ENCODE measurements around the gene COL6A1.
"Not testable (repeated sequence)": the region's sequence is repeated elsewhere in the genome, so short reads cannot be mapped to it uniquely, and the experiment has no call there.

The COL6A1 gene

DNA sequence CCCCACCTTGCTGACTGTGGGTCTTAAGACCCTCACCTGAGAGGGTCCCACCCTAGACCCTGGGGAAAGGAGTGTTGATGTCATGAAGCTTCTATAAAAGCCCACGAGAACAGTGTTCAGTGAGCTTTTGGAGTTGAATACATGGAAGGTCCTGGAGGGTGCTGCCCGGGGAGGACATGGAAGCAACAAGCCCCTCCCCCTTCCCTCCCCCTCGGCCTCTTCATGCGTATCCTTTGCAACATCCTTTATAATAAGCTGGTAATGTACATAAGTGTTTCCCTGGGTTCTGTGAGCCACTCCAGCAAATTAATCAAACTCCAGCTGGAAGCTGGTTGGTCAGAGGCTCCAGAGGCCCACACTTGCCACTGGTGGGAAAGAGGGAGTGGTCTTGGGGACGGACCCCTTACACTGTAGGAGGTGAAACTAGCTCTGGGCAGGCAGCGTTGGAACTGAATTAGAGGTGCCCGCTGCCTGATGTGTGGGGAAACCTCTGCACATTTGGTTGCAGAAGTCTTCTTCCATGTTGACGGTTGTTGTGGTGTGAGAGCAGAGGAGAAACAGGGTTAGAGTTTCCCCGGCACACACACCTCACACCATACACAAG, 14.7 kb upstream of the COL6A1 start:
- in situ Hi-C loops (cut with MboI; ENCODE audit: low sequenced_read_pairs) = no loop called here

DNA sequence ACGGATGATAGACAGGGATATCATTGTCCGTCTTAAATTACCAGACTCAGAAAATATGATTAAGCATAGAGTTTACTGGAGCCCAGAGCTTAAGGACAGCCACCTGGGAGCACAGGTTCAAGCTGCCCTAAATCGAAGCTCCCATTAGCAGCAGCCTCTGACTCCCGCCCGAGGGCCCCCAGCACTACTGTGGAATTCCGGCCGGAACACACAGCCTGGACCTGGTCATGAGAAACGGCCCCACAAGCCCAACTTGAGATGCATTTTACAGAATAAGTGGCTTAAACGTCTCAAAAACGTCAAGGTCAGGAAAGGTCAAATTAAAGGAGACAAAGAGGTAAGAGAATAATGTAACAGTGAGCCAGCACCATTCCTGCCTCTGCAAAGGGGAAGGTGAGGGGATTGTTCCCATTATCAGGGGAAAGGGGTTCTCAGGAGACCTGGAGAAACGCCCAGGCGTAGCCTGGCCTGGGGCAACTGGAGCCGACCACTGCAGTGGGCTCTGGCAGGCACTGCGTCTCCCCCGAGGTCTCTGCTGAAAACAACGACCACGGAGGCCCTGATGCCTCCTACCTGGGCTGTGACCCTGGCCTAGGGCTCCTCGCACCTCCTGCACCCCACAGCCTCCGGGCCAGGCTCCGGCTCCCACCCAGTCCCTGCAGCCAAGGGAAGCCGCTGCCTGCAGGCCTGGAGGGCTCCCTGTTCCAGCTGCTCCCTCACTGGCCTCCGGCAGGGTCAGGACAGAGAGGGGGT, 11.5 kb upstream of the COL6A1 start:
- in situ Hi-C loops (cut with MboI; ENCODE audit: low sequenced_read_pairs) = no loop called here

DNA sequence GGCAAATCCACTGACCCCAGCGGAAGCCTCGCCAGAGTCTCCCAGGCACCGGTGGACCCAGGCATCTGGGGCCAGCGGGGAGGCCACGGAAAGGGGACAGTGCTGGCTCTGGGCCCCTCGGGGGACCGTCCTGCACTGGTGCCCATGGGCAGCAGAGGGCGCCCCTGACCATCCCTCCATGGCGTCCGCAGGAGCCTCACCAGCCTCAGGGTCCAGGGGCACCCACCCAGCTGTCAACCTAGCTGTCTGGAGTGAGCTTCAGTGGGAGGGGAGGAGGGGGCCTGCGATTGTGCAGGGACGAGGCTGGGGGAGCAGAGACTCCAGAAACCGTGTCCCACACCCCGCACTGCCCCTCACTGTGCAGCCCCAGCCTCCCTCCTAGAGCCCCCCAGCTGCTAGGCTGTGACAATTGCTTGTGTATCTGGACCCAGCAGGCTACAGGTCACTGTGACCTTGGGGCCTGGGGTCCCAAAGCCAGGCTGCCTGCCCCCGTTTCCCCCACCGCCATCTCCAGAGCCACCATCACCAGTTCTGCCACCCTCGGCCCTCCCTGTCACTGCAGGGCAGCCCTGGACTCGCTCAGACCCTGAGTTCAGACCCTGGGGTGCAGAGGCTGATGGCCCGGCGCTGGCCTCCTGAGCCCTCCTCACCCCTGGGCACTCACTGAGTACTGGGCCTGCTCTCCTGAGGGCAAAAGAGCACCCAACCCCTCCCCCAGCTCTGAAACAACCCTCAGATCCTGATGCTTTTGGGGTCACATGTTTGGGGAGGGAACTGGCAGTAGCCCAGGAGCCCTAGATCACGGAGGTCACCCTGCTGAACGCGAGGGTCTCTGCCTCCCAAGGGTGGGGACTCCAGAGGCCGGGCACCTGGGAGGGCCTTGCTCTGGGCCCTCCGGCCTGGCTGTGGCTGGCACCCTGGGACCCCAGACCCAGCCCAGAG, 10.6 kb upstream of the COL6A1 start:
- in situ Hi-C loops (cut with MboI; ENCODE audit: low sequenced_read_pairs) = no loop called here

DNA sequence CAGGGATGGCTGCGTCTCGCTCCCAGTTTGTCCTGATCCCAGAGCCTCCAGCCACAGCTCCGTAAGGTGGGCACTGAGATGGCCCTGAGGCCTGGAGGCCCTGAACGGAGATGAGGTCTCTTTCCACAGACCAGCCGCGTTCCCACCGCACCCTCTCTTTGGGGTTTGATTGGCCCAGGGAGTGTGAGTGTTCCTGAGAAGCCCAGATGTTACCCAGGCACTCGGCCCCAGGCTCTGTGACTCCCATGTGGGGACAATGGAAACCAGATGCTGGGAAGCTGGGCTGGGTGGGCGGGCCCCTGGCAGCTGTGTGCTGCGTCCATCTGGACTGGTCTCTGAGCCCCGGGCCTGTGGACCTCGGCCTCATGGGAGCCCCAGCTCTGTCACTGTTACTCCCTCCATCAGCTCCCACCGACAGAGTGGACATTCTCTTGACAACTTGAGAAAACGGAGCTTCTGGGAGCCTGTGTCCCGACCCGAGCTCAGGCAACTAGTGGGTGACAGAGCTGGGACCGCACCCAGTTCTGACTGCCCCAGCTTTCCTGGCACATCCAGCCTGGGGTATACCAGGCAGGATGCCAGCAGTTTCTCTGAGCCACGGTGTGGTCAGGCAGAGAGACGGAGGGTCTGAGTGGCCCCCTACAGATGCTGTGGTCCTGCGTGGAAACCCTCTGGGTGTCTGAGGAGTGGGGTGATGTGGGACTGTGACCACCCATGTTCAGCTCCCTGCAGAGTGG, 9.8 kb upstream of the COL6A1 start:
- in situ Hi-C loops (cut with MboI; ENCODE audit: low sequenced_read_pairs) = no loop called here

DNA sequence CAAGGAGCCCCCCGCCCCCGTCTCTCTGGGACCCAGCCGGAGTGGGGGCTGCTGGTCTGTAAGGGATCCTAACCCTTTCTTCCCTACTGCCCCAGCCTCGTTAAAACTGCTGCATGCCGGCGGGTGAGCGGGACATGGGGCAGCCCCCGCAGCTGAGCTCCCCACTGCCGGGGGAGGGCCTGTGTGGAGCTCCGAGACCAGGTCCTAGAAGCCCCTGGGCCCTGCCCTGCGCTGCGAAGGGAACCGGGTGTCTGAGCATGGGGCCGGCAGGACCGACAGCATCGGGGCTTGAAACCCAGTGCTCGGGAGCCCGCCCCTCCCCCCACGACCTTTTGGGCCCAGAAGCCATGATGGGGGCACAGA, 9.2 kb upstream of the COL6A1 start:
- in situ Hi-C loops (cut with MboI; ENCODE audit: low sequenced_read_pairs) = no loop called here

DNA sequence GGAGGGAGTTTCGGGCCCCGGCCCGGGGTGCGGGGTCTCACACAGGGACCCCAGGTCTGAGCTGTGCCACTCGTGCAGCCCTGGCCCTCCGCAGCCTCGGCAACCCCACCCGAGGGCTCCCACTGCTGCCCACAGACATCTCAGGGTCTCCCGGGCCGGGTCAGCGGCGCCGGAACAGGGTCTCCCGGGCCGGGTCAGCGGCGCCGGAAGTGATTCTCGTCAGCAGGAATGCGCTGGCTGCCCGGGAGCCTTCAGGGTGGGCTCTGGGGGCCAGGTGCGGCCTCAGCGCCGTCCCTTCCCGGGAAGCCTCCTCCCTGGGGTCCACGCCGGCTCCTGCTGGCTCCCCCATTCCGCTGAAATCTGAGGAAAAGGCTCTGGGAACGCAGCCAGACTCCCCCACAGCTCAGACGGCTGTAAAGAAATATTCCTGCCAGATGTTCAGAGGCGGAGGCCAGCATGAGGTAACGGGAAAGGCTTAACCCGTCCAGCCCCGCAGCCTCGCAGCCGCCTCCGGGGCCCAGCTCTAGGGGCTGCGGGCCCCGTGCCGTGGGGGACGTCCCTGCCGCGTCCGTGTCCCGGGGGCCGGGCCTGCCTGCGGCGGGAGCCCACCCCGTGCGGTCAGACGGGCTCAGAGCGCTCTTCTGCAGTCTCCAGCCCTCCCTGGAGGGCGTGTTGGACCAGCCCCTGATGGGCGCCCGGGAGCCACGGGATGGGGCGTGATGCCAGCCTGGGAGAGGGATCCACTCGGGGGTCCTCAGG, 8.7 kb upstream of the COL6A1 start:
- in situ Hi-C loops (cut with MboI; ENCODE audit: low sequenced_read_pairs) = no loop called here

DNA sequence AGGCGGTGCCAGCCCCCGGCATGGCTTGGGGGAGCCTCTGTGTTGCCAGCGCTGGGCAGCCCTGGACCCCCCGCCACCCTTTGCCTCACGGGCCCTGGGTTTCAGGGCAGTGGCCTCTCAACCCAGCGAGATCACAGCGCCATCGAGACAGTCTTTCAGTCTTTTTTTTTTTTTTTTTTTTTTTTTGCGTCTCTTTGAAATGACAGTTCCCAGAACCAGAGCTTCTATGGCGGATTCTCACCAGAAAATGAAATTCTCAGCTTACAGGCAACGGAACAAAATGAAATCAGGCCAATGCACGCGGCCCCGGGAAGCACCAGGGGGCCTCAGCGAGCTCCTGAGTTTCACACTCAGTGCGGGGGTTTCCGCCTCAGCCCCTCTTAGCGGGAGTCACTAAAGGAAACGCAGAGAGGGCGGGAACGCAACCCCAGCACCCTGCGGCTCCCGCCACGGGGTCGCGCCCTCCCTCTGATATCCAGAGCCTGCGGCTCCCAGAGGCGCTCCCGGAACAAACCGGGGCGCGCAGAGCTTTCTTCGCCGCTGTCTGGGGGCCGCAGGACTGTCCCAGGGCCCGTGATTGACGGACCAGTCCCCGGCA, 8.0 kb upstream of the COL6A1 start:
- in situ Hi-C loops (cut with MboI; ENCODE audit: low sequenced_read_pairs) = no loop called here

DNA sequence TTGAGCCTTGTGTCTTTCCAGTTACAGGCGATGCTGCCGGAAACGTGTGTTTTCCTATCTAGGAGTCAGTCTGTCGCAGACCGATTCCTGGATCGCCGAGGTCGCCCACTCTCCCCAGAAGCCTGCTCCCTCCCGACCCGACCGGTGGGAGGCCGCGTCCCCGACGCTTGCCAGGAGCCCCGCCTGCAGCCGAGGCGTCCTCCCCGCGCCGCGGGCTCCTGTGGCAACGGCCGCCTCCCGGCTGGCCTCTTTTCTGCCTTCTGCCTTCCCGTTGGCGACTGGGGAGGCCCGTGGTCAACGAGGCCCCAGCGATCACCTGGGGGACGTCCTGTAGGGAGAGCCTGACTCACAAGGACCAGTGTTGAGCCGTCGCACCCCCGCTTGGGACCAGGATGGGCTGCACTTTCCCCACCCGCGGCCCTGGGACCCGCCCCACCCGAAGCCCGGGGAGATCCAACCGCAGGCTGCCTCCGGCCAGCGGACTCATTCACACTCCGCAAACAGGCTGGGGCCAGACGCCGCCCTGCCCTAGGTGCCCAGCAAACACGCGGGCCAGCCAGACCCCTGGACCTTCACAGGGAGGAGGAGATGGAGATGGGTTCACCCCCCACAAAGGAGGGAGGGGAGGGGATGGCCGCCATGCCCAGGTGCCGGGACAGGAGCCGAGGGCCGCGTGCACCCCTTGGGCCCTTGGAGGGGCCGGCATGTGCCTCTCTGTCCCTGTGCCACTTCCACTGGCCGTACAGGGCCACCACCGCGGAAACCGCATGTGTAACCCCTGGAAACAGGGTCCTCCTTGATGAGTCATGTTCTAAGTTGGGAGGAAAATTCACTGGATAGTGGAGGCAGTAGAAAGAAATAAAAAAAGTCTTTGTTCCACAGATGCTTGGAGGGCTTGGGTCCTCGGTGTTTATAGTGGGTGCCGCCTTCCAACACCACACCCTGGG, 7.2 kb upstream of the COL6A1 start:
- in situ Hi-C loops (cut with MboI; ENCODE audit: low sequenced_read_pairs) = no loop called here

DNA sequence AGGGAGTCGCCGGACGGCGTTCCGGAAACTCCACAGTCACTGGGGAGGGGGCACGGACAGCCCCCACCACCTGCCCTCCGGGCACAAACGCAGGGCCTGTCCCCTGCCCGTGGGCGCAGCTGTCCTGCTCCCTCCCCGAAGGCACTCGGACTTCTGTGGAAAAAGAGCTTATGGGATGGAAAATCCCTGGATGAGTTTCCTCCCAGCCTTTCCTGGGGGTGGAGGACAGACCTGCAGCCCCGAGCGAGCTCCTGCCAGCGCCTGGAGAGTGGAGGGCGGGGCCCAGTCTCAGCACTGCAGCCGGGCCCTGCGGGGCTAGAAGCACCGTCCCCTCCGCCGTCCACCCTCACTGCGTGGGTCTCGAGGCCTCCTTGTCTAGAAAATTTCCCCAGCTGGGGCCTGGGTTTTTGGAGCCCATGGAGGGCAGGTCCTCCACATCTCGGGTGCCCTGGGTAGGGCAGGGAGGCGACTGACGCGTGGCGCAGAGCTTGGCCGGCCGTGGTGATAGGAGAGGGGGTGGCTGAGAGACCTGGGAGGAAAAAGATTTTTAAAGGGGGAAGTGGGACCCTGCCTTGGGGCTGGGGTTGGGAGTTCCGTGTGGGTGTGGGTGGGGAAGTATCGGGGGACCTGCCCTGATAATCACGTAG, 6.4 kb upstream of the COL6A1 start:
- in situ Hi-C loops (cut with MboI; ENCODE audit: low sequenced_read_pairs) = no loop called here

DNA sequence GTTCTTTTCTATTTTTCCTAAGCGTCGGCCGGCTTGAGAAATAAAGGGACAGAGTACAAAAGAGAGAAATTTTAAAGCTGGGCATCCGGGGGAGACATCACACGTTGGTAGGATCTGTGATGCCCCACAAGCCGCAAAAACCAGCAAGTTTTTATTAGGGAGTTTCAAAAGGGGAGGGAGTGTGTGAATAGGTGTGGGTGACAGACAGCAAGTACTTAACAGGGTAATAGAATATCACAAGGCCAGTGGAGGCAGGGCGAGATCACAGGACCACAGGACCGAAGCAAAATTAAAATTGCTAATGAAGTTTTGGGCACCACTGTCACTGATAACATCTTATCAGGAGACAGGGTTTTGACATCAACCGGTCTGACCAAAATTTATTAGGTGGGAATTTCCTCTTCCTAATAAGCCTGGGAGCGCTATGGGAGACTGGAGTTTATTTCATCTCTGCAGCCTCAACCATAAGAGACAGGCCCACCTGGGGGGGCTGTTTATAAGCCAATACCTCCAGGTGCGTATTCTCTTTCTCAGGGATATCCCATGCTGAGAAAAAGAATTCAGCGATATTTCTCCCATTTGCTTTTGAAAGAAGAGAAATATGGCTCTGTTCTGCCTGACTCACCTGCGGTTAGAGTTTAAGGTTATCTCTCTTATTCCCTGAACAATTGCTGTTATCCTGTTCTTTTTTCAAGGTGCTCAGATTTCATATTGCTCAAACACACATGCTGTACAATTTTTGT, 5.7 kb upstream of the COL6A1 start:
- in situ Hi-C loops (cut with MboI; ENCODE audit: low sequenced_read_pairs) = not testable (repeated sequence)

DNA sequence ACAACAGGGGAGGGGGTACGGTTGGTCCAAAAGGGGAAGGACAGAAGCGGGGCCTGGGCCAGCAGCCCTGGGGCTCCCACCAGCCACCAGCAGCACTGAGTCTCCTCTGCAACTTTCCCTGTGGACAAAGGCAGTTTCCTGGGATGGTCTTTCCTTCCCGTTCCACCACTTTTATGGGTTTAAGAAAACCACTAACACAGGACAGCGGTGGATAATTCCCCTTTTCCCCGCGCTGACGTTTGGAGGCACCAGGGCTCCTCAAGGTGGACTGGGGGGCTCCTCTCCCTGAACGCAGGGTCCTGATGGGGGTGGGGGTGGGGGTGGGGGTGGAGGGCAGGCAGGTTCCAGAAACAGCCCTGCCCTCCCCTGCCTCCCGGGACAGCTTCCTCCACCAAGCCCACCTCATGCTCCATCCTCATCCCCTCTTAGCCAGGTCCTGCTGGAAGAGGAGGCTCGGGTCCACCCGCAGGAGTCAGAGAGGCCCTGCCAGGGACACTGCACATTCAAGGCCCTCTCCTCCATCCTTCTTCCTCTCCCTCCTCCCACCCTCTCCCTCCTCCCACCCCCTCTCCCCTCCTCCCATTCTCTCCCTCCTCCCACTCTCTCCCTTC, 4.8 kb upstream of the COL6A1 start:
- in situ Hi-C loops (cut with MboI; ENCODE audit: low sequenced_read_pairs) = no loop called here

DNA sequence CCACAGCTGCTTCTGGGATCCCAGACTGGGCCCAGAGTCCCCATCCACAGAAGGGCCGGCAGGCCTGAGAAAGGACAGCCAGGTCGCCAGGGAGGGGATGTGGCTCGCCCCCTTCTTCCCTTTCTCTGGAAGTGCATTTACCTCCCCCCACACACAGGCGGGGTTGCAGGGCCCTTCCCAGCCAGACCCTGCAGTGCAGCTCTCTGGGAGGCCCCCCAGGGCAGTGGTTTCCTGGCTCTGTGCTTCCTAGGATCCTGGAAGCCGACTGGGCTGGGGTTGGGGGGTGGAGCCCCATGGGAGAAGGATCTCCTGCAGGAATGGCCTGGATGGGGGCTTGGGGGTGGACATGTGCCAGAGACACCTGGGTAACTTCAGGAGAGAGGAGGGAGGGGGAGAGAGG, 4.2 kb upstream of the COL6A1 start:
- in situ Hi-C loops (cut with MboI; ENCODE audit: low sequenced_read_pairs) = no loop called here

DNA sequence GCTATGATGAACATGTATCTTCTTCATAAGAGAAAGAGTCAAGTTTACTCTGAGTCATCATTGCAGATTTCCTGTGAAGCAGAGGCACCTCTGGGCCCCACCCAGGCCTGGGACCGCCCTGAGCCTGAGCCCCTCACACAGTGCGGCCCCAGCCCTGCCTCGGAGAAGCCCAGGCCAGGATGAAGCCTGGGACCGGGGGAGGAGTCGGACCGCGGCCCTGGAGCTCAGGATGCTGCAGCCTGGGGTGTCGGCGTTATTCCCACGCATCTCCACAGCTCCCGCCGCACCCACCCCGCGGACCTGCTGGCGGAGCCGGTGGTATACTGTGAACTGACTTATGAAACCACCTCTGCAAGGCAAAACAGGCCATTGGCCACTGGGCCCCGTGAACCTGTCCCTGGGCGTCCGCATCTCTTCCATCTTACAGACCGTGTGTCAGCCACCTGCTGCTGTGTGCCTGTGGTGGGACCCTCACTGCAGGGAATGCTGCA, 2.4 kb upstream of the COL6A1 start:
- in situ Hi-C loops (cut with MboI; ENCODE audit: low sequenced_read_pairs) = no loop called here

DNA sequence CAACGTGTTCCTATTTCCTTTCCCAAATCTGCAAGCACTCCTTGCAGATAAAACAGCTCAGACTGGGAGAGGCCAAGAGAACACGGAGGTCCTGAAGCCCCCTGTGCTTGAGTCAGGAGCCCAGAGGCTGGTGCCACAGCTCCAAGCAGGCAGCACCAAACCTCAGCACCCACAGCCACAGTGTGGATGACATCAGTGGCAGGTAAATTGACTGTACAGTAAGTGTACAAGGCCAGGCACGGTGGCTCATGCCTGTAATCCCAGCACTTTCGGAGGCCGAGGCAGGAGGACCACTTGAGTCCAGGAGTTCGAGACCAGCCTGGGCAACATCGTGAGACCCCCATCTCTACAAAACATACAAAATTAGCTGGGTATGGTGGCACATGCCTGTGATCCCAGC, 1.9 kb upstream of the COL6A1 start:
- in situ Hi-C loops (cut with MboI; ENCODE audit: low sequenced_read_pairs) = no loop called here

DNA sequence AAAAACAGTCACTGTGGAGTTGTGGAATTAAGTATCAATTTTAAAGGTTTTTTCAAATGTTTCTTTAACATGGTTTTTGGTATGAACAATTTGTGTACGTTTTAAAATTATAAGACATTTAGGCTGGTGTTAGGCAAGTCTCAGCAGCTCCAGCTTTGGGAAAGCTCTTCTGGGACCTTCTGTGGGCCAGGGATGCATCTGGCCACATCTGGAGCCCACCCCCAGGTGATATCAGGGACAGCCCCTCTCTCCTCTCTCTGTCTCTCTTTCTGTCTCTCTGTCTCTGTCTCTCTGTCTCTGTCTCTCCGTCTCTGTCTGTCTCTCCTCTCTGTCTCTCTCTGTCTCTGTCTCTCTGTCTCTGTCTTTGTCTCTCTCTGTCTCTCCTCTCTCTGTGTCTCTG, 1.3 kb upstream of the COL6A1 start:
- in situ Hi-C loops (cut with MboI; ENCODE audit: low sequenced_read_pairs) = no loop called here

DNA sequence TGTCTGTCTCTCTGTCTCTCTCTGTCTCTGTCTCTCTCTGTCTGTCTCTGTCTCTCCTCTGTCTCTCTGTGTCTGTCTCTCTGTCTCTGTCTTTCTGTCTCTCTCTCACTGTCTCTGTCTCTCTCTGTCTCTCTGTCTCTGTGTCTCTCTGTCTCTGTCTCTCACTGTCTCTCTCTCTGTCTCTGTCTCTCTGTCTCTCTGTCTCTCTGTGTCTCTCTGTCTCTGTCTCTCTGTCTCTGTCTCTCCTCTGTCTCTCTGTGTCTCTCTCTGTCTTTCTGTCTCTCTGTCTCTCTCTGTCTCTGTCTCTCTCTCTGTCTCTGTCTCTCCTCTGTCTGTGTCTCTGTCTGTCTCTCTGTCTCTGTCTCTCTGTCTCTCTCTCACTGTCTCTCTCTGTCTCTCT, 873 bp upstream of the COL6A1 start:
- in situ Hi-C loops (cut with MboI; ENCODE audit: low sequenced_read_pairs) = no loop called here

DNA sequence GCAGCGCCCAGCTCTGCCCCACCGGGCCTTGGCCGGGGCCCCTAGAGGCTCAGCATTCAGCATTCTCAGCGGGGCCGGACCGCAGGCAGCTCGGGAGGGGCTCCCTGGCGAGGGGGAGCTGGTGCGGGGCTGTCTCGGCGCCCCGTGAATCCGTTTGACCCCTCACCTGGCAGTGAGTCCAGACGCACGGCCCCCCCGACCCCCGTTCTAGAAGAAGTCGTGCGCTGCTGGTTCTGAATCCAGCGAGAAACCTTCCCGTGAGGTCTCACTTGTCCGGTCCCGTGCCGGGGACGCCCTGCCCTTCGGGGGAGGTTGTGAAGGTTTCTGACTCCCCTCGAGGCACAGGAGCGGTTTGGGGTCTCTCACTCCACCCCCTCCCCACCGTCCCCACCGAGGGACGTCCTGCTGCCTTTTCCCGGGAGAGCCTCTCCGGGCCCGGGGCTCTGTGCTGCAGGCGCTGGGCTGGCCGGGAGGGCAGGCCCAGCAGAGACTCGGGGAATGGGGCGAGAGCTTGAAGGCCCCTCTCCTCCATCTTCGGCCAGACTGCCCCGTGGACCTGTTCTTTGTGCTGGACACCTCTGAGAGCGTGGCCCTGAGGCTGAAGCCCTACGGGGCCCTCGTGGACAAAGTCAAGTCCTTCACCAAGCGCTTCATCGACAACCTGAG, 655 bp downstream of the COL6A1 start:
- in situ Hi-C loops (cut with MboI; ENCODE audit: low sequenced_read_pairs) = no loop called here

Data from HL-60/S4 treated with retinoic acid at 250 ng/mL for 4 days and 3 days (cell line).